Effector CD8-positive, alpha-beta T cell (primary cell): ENCODE results near the gene CDK5RAP2.

Experiments
- DNase-seq: peaks from one replicate; lab custom pipeline; 2025; lab: John Stamatoyannopoulos, UW

The CDK5RAP2 gene

DNA sequence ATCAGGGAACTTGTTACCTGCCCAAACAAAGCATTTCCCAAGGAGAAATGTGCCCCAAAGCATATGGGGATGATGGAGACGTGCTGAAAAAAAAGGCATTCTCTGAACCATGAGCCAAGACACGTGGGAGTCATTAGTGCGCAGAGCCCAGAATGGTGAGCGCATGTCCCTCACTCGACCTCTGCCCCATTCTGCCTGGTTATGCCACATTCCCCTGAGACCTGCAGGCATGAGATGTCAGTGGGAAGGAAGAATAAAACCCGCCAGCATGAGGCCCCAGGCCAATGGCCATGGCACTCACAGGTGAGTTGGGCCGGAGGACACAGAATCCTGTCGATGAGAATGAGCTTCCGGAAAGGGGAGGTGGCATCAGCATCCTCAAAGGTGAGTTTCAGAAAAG is 228.9 kb downstream of the CDK5RAP2 start:
- no peak for DNase-seq

DNA sequence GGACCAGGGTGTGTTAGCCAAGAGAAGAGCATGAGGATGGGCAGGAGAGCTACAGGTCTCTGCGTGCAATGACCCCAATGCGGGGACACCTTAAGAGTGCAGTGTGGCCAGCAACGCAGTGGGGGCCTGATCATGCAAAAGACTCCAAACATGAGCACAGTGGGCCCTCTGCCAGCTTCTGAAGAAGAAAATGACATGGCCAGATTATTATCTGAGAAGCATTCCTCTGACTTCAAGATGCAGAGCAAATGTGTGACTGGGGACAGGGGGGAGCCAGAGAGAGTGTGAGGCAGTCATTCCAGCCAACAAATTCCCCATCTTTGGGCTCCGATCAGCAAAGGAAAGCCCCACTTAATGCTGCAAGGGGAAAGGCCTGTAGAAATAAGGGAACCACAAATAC is 229.4 kb downstream of the CDK5RAP2 start:
- no peak for DNase-seq

DNA sequence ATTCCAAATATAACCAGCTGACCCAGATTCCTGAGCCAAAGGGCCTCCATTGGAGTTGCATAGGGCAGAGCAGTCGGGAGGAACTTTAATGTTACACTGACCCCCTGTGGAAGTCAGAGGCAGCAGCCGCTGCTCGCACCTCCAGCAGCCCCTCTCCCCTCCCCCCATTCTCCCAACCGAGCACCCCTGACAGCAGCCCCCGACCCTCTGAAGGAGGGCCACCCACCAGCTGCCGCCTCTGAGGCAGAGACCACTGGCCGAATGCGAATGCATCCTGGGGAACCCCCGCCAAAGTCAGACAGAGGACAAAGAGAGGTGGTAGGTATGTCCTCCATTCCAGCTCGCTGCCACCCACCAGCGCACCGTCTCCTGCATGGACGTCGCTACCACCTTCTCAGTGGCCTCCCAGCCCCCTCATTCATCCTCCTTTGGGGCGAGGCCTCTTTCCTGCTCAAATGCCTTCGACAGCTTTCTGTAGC is 231.0 kb downstream of the CDK5RAP2 start:
- DNase-seq = no peak

DNA sequence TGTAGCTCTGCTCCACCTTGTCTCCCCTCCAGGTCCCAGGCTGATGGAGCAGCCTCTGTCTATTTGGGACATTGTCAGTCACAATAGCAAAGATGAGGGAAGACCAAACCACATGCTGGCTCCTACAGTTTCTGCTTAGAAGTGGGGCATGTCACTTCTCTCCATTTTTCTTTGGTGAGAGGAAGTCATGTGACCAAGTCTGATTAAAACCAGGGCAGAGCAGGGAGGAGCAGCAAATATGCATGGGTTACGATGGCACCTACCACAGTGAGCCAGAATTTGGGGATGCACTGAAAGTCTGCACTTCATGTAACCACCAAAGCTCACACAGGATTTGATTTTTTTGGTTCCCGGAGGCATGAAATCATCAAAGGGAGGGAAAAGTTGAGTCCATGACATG is 234.6 kb downstream of the CDK5RAP2 start:
- DNase-seq = no peak

DNA sequence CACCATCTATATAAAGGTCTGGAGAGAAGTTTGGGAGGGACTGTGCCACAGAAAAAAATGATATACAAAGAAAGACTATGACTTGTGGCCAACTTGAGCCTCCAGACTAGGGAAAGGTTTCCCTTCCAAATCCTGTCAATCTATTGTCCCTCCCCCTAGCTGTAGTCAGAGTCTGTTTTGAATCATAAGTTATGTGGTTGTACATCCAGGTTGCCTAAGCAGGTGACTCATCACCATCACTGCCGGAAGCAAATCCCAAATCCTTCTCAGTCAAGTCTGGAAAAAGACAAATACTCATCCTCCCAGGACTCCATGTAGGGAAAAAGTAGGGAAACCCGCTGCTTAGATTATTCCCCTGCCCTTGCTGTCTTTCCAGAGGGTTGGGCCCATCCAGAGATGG is 235.7 kb downstream of the CDK5RAP2 start:
- no peak for DNase-seq

DNA sequence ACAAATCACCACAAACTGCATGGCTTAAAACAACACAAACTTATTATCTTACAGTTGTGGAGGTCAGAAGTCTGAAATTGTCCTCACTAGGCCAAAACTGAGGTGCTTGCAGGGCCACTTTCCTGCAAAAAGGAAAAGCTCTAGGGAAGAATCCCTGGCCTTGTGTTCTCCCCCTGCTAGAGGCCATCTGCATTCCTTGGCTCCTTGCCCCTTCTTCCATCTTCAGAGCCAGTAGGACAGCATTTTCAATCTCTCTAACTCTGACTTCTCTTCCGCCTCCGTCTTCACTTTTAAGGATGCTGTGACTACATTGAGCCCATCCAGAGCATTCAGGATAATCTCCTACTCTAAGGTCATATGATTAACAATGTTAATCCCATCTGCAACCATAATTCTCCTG is 236.6 kb downstream of the CDK5RAP2 start:
- DNase-seq = no peak
